Upper lobe of left lung (tissue), 4 donors: ENCODE data around the gene CEACAM7.

Experiments used
- CTCF ChIP-seq, 6 experiments: fragments of 450-650 bp in 4 of 6; fragments of 200-600 bp in 2 of 6; sonication (generic) in 2 of 6; IDR thresholded peaks; one replicate each; pipeline ENCODE4 v1.5.1; 2016 to 2019; ENCODE audit warnings: antibody characterized with exemption in 6 of 6
- EP300 ChIP-seq, 4 donors: sonication (generic); formaldehyde crosslinking; IDR thresholded peaks; one replicate each; pipeline ENCODE4 v1.5.1; 2017; ENCODE audit warnings: antibody characterized with exemption in 4 of 4, control low read depth in 2 of 4
- POLR2A ChIP-seq, 4 donors: fragments of 450-650 bp; IDR thresholded peaks; one replicate each; pipeline ENCODE4 v1.5.1; 2016 to 2017; ENCODE audit warnings: antibody characterized with exemption in 4 of 4, mild to moderate bottlenecking in 2 of 4

GRCh38 chr19:41696402-41697197, 8.5 kb upstream of the CEACAM7 start:
- TF ChIP-seq CTCF (IDR thresholded peaks at IDR 0.05): no peak
- TF ChIP-seq EP300 (IDR thresholded peaks at IDR 0.05): no peak
- TF ChIP-seq POLR2A (IDR thresholded peaks at IDR 0.05): no peak
